GM18517 (cell line): Measurements from ENCODE around the gene PRXL2B.
A peak's percentile ranks its signal among the peaks of the same experiment; 100 is the strongest.
"Not testable (repeated sequence)": the region's sequence is repeated elsewhere in the genome, so short reads cannot be mapped to it uniquely, and the experiment has no call there.

Experiments used
- ATAC-seq: cut with Tn5 transposase; IDR thresholded peaks from one replicate; pipeline ENCODE4 v1.9.1; 2021; ENCODE audit warnings: mild to moderate bottlenecking, moderate library complexity; ENCODE audit not compliant: unreplicated experiment

The PRXL2B gene

GRCh38 chr1:2564006-2564814 is 22.4 kb upstream of the PRXL2B start:
- ATAC-seq = no peak

- no peak for ATAC-seq
Measured at GRCh38 chr1:2564815-2565374, 21.7 kb upstream of the PRXL2B start.

- ATAC-seq = no peak
Measured at GRCh38 chr1:2566101-2567045, 20.2 kb upstream of the PRXL2B start.

GRCh38 chr1:2567083-2567679 is 19.4 kb upstream of the PRXL2B start:
- no peak for ATAC-seq

- ATAC-seq = not testable (repeated sequence)
Measured at GRCh38 chr1:2568187-2568816, 18.3 kb upstream of the PRXL2B start.

- ATAC-seq = no peak
Measured at GRCh38 chr1:2569060-2569459, 17.5 kb upstream of the PRXL2B start.

GRCh38 chr1:2569703-2570102 is 16.9 kb upstream of the PRXL2B start:
- not testable (repeated sequence) for ATAC-seq

GRCh38 chr1:2570332-2570731 is 16.2 kb upstream of the PRXL2B start:
- ATAC-seq = no peak

- ATAC-seq = no peak
Measured at GRCh38 chr1:2571348-2571747, 15.2 kb upstream of the PRXL2B start.

- ATAC-seq = no peak
Measured at GRCh38 chr1:2573250-2573920, 13.2 kb upstream of the PRXL2B start.

GRCh38 chr1:2574350-2574749 is 12.2 kb upstream of the PRXL2B start:
- no peak for ATAC-seq

- ATAC-seq = no peak
Measured at GRCh38 chr1:2575801-2576663, 10.5 kb upstream of the PRXL2B start.

GRCh38 chr1:2577565-2578075 is 9.0 kb upstream of the PRXL2B start:
- ATAC-seq = peak; percentile 38

- no peak for ATAC-seq
Measured at GRCh38 chr1:2578758-2579118, 7.8 kb upstream of the PRXL2B start.

- no peak for ATAC-seq
Measured at GRCh38 chr1:2580691-2581090, 5.9 kb upstream of the PRXL2B start.

- no peak for ATAC-seq
Measured at GRCh38 chr1:2582391-2582790, 4.2 kb upstream of the PRXL2B start.

GRCh38 chr1:2583331-2583791 is 3.2 kb upstream of the PRXL2B start:
- no peak for ATAC-seq

- ATAC-seq = no peak
Measured at GRCh38 chr1:2583871-2584351, 2.7 kb upstream of the PRXL2B start.
